H9 (cell line): ENCODE data around the gene KCTD21. TPM values are rescaled to one million over a fixed set of nuclear protein-coding genes. Genes with fewer than 3 reads are reported as not detected.

Source experiments
- DNase-seq: peaks from one replicate; pipeline ENCODE4 v3.0.0-alpha.2; 2017
- H2AFZ ChIP-seq: one replicate; pipeline ENCODE4 v1.6.1; 2013; ENCODE audit warnings: mild to moderate bottlenecking, low read length, control low read depth, moderate library complexity
- H2AK5ac ChIP-seq: 2 replicates; pipeline ENCODE4 v1.6.1; 2013; ENCODE audit warnings: low read length, control low read depth, mixed read lengths; ENCODE audit not compliant: insufficient read length
- H2BK120ac ChIP-seq: one replicate; pipeline ENCODE4 v1.6.1; 2013; ENCODE audit warnings: low read depth, mild to moderate bottlenecking, low read length, control low read depth, inconsistent platforms; ENCODE audit not compliant: poor library complexity, severe bottlenecking
- H2BK12ac ChIP-seq: 2 replicates; pipeline ENCODE4 v1.6.1; 2013; ENCODE audit warnings: low read length, control low read depth, mixed read lengths, low read depth; ENCODE audit not compliant: insufficient read length
- H2BK15ac ChIP-seq: 2 replicates; pipeline ENCODE4 v1.6.1; 2013; ENCODE audit warnings: low read depth, low read length, control low read depth
- H2BK20ac ChIP-seq: one replicate; pipeline ENCODE4 v1.6.1; 2013; ENCODE audit warnings: low read depth, mild to moderate bottlenecking, low read length, control low read depth, inconsistent platforms; ENCODE audit not compliant: poor library complexity, severe bottlenecking
- H2BK5ac ChIP-seq: 2 replicates; pipeline ENCODE4 v1.6.1; 2013; ENCODE audit warnings: low read length, control low read depth, mixed read lengths; ENCODE audit not compliant: insufficient read length
- H3K14ac ChIP-seq: 2 replicates; pipeline ENCODE4 v1.6.1; 2013; ENCODE audit warnings: low read length, control low read depth; ENCODE audit not compliant: insufficient read depth
- H3K18ac ChIP-seq: 2 replicates; pipeline ENCODE4 v1.6.1; 2013; ENCODE audit warnings: low read depth, mild to moderate bottlenecking, mixed read lengths, low read length, control low read depth; ENCODE audit not compliant: insufficient read length
- H3K23ac ChIP-seq: 2 replicates; pipeline ENCODE4 v1.6.1; 2013; ENCODE audit warnings: low read length, control low read depth, mixed read lengths, low read depth; ENCODE audit not compliant: insufficient read length
- H3K23me2 ChIP-seq: 2 replicates; pipeline ENCODE4 v1.6.1; 2013; ENCODE audit warnings: low read depth, mild to moderate bottlenecking, mixed read lengths, low read length, control low read depth; ENCODE audit not compliant: insufficient read length, poor library complexity, severe bottlenecking
- H3K27ac ChIP-seq: 2 replicates; pipeline ENCODE4 v1.5.1; 2013; ENCODE audit warnings: low read length, control low read depth, mixed read lengths, low read depth; ENCODE audit not compliant: insufficient read length
- H3K27me3 ChIP-seq: 2 replicates; pipeline ENCODE4 v1.6.1; 2013; ENCODE audit warnings: low read length, control low read depth, inconsistent platforms; ENCODE audit not compliant: insufficient read depth
- H3K4ac ChIP-seq: 2 replicates; pipeline ENCODE4 v1.6.1; 2013; ENCODE audit warnings: low read depth, mild to moderate bottlenecking, control low read depth, inconsistent platforms, low read length, moderate library complexity
- H3K4me1 ChIP-seq: 2 replicates; pipeline ENCODE4 v1.6.1; 2013; ENCODE audit warnings: low read length, control low read depth, inconsistent platforms; ENCODE audit not compliant: insufficient read depth
- H3K4me2 ChIP-seq: 2 replicates; pipeline ENCODE4 v1.6.1; 2013; ENCODE audit warnings: low read length, control low read depth, mixed read lengths; ENCODE audit not compliant: insufficient read length, insufficient read depth
- H3K56ac ChIP-seq: 2 replicates; pipeline ENCODE4 v1.6.1; 2013; ENCODE audit warnings: low read depth, mild to moderate bottlenecking, mixed read lengths, low read length, control low read depth; ENCODE audit not compliant: insufficient read length
- H3K79me1 ChIP-seq: 2 replicates; pipeline ENCODE4 v1.6.1; 2013; ENCODE audit warnings: low read depth, mild to moderate bottlenecking, moderate library complexity, low read length, control low read depth, inconsistent platforms; ENCODE audit not compliant: insufficient read depth, poor library complexity, severe bottlenecking
- H3K79me2 ChIP-seq: 2 replicates; pipeline ENCODE4 v1.6.1; 2013; ENCODE audit warnings: low read length, control low read depth, inconsistent platforms; ENCODE audit not compliant: insufficient read depth
- H3K9ac ChIP-seq: 2 replicates; pipeline ENCODE4 v1.6.1; 2013; ENCODE audit warnings: low read length, control low read depth, mixed read lengths; ENCODE audit not compliant: insufficient read length; ENCODE audit errors: extremely low read depth
- H3K9me3 ChIP-seq: one replicate; pipeline ENCODE4 v1.6.1; 2013; ENCODE audit warnings: low read depth, low read length, inconsistent platforms; ENCODE audit not compliant: control insufficient read depth
- H3T11ph ChIP-seq: one replicate; pipeline ENCODE4 v1.6.1; 2013; ENCODE audit warnings: mild to moderate bottlenecking, low read length, control low read depth, inconsistent platforms
- H4K20me1 ChIP-seq: one replicate; pipeline ENCODE4 v1.6.1; 2013; ENCODE audit not compliant: control insufficient read depth, insufficient read length, insufficient read depth
- H4K5ac ChIP-seq: 2 replicates; pipeline ENCODE4 v1.6.1; 2013; ENCODE audit warnings: low read depth, mild to moderate bottlenecking, mixed read lengths, low read length, control low read depth; ENCODE audit not compliant: insufficient read length
- H4K8ac ChIP-seq: replicated peaks from 2 replicates; pipeline ENCODE4 v1.6.1; 2013; ENCODE audit warnings: low read length, control low read depth, mixed read lengths, low read depth; ENCODE audit not compliant: insufficient read length
- H4K91ac ChIP-seq: 2 replicates; pipeline ENCODE4 v1.6.1; 2013; ENCODE audit warnings: low read depth, mild to moderate bottlenecking, moderate library complexity, mixed read lengths, low read length, control low read depth; ENCODE audit not compliant: insufficient read length
- H3K27ac Mint-ChIP-seq, 3 experiments: 2 replicates in 2 of 3; 3 replicates in 1 of 3; pipeline ENCODE4 v1.8.0; 2020 to 2021; ENCODE audit warnings: mixed read lengths in 3 of 3, mild to moderate bottlenecking in 1 of 3, moderate library complexity in 1 of 3
- H3K27me3 Mint-ChIP-seq: 2 replicates; pipeline ENCODE4 v1.8.0; 2021; ENCODE audit warnings: low read depth, mild to moderate bottlenecking, moderate library complexity, mixed read lengths
- H3K36me3 Mint-ChIP-seq, 3 experiments: 2 replicates in 2 of 3; 3 replicates in 1 of 3; pipeline ENCODE4 v1.8.0; 2020 to 2021; ENCODE audit warnings: low read depth in 3 of 3, mixed read lengths in 3 of 3; ENCODE audit not compliant: insufficient read depth in 1 of 3
- H3K4me1 Mint-ChIP-seq, 2 experiments: 2 replicates each; pipeline ENCODE4 v1.8.0; 2020; ENCODE audit warnings: mixed read lengths in 2 of 2
- H3K4me3 Mint-ChIP-seq, 2 experiments: 2 replicates in 1 of 2; 3 replicates in 1 of 2; pipeline ENCODE4 v1.8.0; 2020 to 2021; ENCODE audit warnings: mild to moderate bottlenecking in 2 of 2, mixed read lengths in 2 of 2, moderate library complexity in 1 of 2
- H3K9me3 Mint-ChIP-seq, 2 experiments: 2 replicates in 1 of 2; 3 replicates in 1 of 2; pipeline ENCODE4 v1.8.0; 2020; ENCODE audit warnings: mild to moderate bottlenecking in 2 of 2, mixed read lengths in 2 of 2, moderate library complexity in 1 of 2
- CTCF ChIP-seq: fragments of 200-600 bp; sonication (generic); conservative IDR thresholded peaks from 3 replicates; pipeline ENCODE4 v1.8.0; 2021; ENCODE audit warnings: antibody characterized with exemption, mild to moderate bottlenecking
- WGBS: extraction: QIAGEN DNeasy Blood & Tissue Kit; methylation state at CpG from one replicate; pipeline ENCODE4 v1.1.7; 2013; ENCODE audit warnings: missing lambda C conversion rate, low lambda C conversion rate, mixed read lengths; ENCODE audit not compliant: insufficient read length; ENCODE audit errors: extremely low coverage; 5-methylcytosine and 5-hydroxymethylcytosine counted together
- total RNA-seq: library from RNA; stranded (reverse); gene quantifications from 2 replicates; pipeline ENCODE4 v1.2.1, GENCODE V29; 2021

KCTD21 gene
- total RNA-seq, 1 experiment from 2014 or later, result 4.0 TPM

- Histone ChIP-seq H2AFZ (peak within 1 kb of the TSS; percentile 53), H3K23ac (no peak within 1 kb of the TSS), H3K79me1 (no peaks in the 10 kb centered on the region), H2BK15ac (no peak within 1 kb of the TSS), H3K56ac (peak within 1 kb of the TSS; percentile 7), H4K8ac (no peak within 1 kb of the TSS), H2BK5ac (no peak within 1 kb of the TSS), H3K27me3 (no peaks in the 10 kb centered on the region), H2AK5ac (no peak within 1 kb of the TSS), H3T11ph (no peak within 1 kb of the TSS), H3K27ac (peak within 1 kb of the TSS; percentile 21), H4K5ac (peak within 1 kb of the TSS; percentile 91), H2BK20ac (no peak within 1 kb of the TSS), H3K9ac (peak within 1 kb of the TSS; percentile 95), H4K91ac (peak within 1 kb of the TSS; percentile 72), H3K4me1 (no peaks in the 10 kb centered on the region), H3K4me2 (peak within 1 kb of the TSS; percentile 86), H3K79me2 (peaks cover 12% of the 10 kb centered on the region; the same call in 1 of the 2 replicates), H2BK120ac (no peak within 1 kb of the TSS), H3K9me3 (no peaks in the 10 kb centered on the region), H2BK12ac (no peak within 1 kb of the TSS), H3K18ac (peak within 1 kb of the TSS; percentile 81), H4K20me1 (no peaks in the 10 kb centered on the region), H3K4ac (peak within 1 kb of the TSS; percentile 7; the same call in 1 of the 2 replicates), H3K14ac (peak within 1 kb of the TSS; percentile 74), H3K23me2 (peaks cover 4% of the 10 kb centered on the region)
- peak; percentile 96 for DNase-seq
- Mint-ChIP-seq H3K4me3 (peak within 1 kb of the TSS; percentile 88 to 91), H3K36me3 (peaks cover 24 to 62% (median 50%) of the 10 kb centered on the region in 3 experiments), H3K27me3 (no peaks in the 10 kb centered on the region), H3K4me1 (peaks cover 13 to 16% of the 10 kb centered on the region in 2 experiments), H3K9me3 (no peaks in the 10 kb centered on the region; a peak in 1 of 5 replicates), H3K27ac (peak within 1 kb of the TSS; percentile 91 to 98 (median 97))
- WGBS, result no CpG with 5 or more reads among the region's 52 CpGs
- TF ChIP-seq CTCF, result no peak
Measured at GRCh38 chr11:78139422-78140391, 48.7 kb downstream of the KCTD21 start, which contains the start of gene ALG8. Gene ALG8 (minus strand): TSS chr11:78139626. CDS start chr11:78139588, 38 bp downstream.
